Memory B cell (primary cell): ENCODE measurements around the gene OR2W1.
A peak's percentile ranks its signal among the peaks of the same experiment; 100 is the strongest.

Experiments
- ATAC-seq: fragments of 150-1000 bp; cut with Tn5 transposase; 2 replicates; pipeline ENCODE4 v1.10.0; 2021; ENCODE audit warnings: low read depth, mild to moderate bottlenecking, moderate library complexity
- DNase-seq, 2 donors: peaks; one replicate each; pipeline ENCODE4 v3.0.0; 2022; ENCODE audit warnings: low spot score in 2 of 2
- H3K27ac Mint-ChIP-seq: one replicate; pipeline ENCODE4 v1.8.0; 2022; ENCODE audit warnings: mild to moderate bottlenecking, moderate library complexity, mixed read lengths
- H3K27me3 Mint-ChIP-seq: one replicate; pipeline ENCODE4 v1.8.0; 2022; ENCODE audit warnings: mixed read lengths
- H3K36me3 Mint-ChIP-seq: one replicate; pipeline ENCODE4 v1.8.0; 2022; ENCODE audit warnings: mild to moderate bottlenecking, mixed read lengths
- H3K4me1 Mint-ChIP-seq: one replicate; pipeline ENCODE4 v1.8.0; 2022; ENCODE audit warnings: mixed read lengths
- H3K4me3 Mint-ChIP-seq: one replicate; pipeline ENCODE4 v1.8.0; 2022; ENCODE audit warnings: mild to moderate bottlenecking, moderate library complexity, mixed read lengths
- H3K9me3 Mint-ChIP-seq: one replicate; pipeline ENCODE4 v1.8.0; 2022; ENCODE audit warnings: mixed read lengths

The OR2W1 gene

GRCh38 chr6:29045075-29045474 lies at the start of gene OR2W1:
Gene OR2W1, minus strand, starts transcription at chr6:29045175. Its CDS starts 0 bp downstream, at chr6:29045175.
- Mint-ChIP-seq H3K36me3 (no peaks in the 10 kb centered on the region), H3K9me3 (peaks cover 2% of the 10 kb centered on the region), H3K27ac (no peak within 1 kb of the TSS), H3K27me3 (peaks cover 17% of the 10 kb centered on the region), H3K4me1 (no peaks in the 10 kb centered on the region), H3K4me3 (no peak within 1 kb of the TSS)
- ATAC-seq (no peak), DNase-seq (no peak)

GRCh38 chr6:29092957-29093356 lies 48.0 kb upstream of the OR2W1 start:
- H3K27me3 Mint-ChIP-seq: peaks cover 5% of the 10 kb centered on the region
- no peak overlapping the region for H3K27ac Mint-ChIP-seq
- DNase-seq (no peak), ATAC-seq (no peak)
- no peaks in the 10 kb centered on the region for H3K36me3 Mint-ChIP-seq
- H3K9me3 Mint-ChIP-seq: peaks cover 2% of the 10 kb centered on the region
- H3K4me1 Mint-ChIP-seq: no peaks in the 10 kb centered on the region
- no peak overlapping the region for H3K4me3 Mint-ChIP-seq

- Mint-ChIP-seq H3K9me3 (no peaks in the 10 kb centered on the region), H3K4me3 (no peak within 1 kb of the TSS)
These were observed 42.2 kb upstream of the OR2W1 start, which contains the start of gene OR2B3 for GRCh38 chr6:29087213-29087612. Gene OR2B3, minus strand, starts transcription at chr6:29087313. Its CDS starts 65 bp downstream, at chr6:29087248.

GRCh38 chr6:29082457-29082856 lies 37.5 kb upstream of the OR2W1 start:
- no peaks in the 10 kb centered on the region for H3K4me1 Mint-ChIP-seq
- no peaks in the 10 kb centered on the region for H3K9me3 Mint-ChIP-seq
- H3K27ac Mint-ChIP-seq: no peak overlapping the region
- no peak for DNase-seq
- no peak for ATAC-seq
- peaks cover 5% of the 10 kb centered on the region for H3K27me3 Mint-ChIP-seq
- H3K4me3 Mint-ChIP-seq: no peak overlapping the region
- no peaks in the 10 kb centered on the region for H3K36me3 Mint-ChIP-seq

More at GRCh38 chr6:29087213-29087612, 42.2 kb upstream of the OR2W1 start, which contains the start of gene OR2B3:
- Mint-ChIP-seq H3K27ac (no peak within 1 kb of the TSS), H3K4me1 (no peaks in the 10 kb centered on the region), H3K36me3 (no peaks in the 10 kb centered on the region), H3K27me3 (peaks cover 8% of the 10 kb centered on the region)
- ATAC-seq (no peak), DNase-seq (no peak)

- no peak for ATAC-seq
- no peak for DNase-seq
- Mint-ChIP-seq H3K27ac (no peak overlapping the region), H3K4me3 (no peak overlapping the region), H3K27me3 (peaks cover 5% of the 10 kb centered on the region), H3K36me3 (no peaks in the 10 kb centered on the region), H3K4me1 (no peaks in the 10 kb centered on the region), H3K9me3 (no peaks in the 10 kb centered on the region)
These were observed 36.3 kb upstream of the OR2W1 start for GRCh38 chr6:29081312-29081711.

- no peaks in the 10 kb centered on the region for H3K4me1 Mint-ChIP-seq
- H3K36me3 Mint-ChIP-seq: no peaks in the 10 kb centered on the region
- H3K9me3 Mint-ChIP-seq: no peaks in the 10 kb centered on the region
- DNase-seq: no peak
- no peak overlapping the region for H3K27ac Mint-ChIP-seq
- H3K4me3 Mint-ChIP-seq: no peak overlapping the region
- ATAC-seq: no peak
- peaks cover 10% of the 10 kb centered on the region for H3K27me3 Mint-ChIP-seq
These were observed 34.2 kb upstream of the OR2W1 start for GRCh38 chr6:29079203-29079602.

- peaks cover 16% of the 10 kb centered on the region for H3K27me3 Mint-ChIP-seq
- H3K4me1 Mint-ChIP-seq: no peaks in the 10 kb centered on the region
- H3K36me3 Mint-ChIP-seq: no peaks in the 10 kb centered on the region
- DNase-seq: no peak
- peak; percentile 53 for ATAC-seq
- H3K9me3 Mint-ChIP-seq: no peaks in the 10 kb centered on the region
- no peak overlapping the region for H3K27ac Mint-ChIP-seq
- H3K4me3 Mint-ChIP-seq: no peak overlapping the region
These were observed 27.1 kb upstream of the OR2W1 start for GRCh38 chr6:29071831-29072723.

- Mint-ChIP-seq H3K9me3 (peaks cover 10% of the 10 kb centered on the region), H3K36me3 (no peaks in the 10 kb centered on the region), H3K4me3 (no peak overlapping the region), H3K27ac (no peak overlapping the region), H3K4me1 (no peaks in the 10 kb centered on the region), H3K27me3 (peaks cover 4% of the 10 kb centered on the region)
- ATAC-seq: no peak
- DNase-seq: no peak
These were observed 6.7 kb upstream of the OR2W1 start for GRCh38 chr6:29051680-29052079.

- Mint-ChIP-seq H3K4me3 (no peak overlapping the region), H3K9me3 (no peaks in the 10 kb centered on the region), H3K27ac (no peak overlapping the region), H3K36me3 (no peaks in the 10 kb centered on the region), H3K4me1 (no peaks in the 10 kb centered on the region), H3K27me3 (peaks cover 6% of the 10 kb centered on the region)
- no peak for ATAC-seq
- DNase-seq: no peak
These were observed 9.0 kb downstream of the OR2W1 start for GRCh38 chr6:29035951-29036350.

- no peaks in the 10 kb centered on the region for H3K9me3 Mint-ChIP-seq
- no peak overlapping the region for H3K4me3 Mint-ChIP-seq
- ATAC-seq (no peak), DNase-seq (no peak)
- no peaks in the 10 kb centered on the region for H3K36me3 Mint-ChIP-seq
- no peaks in the 10 kb centered on the region for H3K4me1 Mint-ChIP-seq
- H3K27ac Mint-ChIP-seq: no peak overlapping the region
- H3K27me3 Mint-ChIP-seq: peaks cover 7% of the 10 kb centered on the region
These were observed 16.2 kb downstream of the OR2W1 start for GRCh38 chr6:29028821-29029220.

- no peak for ATAC-seq
- H3K4me1 Mint-ChIP-seq: no peaks in the 10 kb centered on the region
- H3K4me3 Mint-ChIP-seq: no peak overlapping the region
- DNase-seq: no peak
- H3K27me3 Mint-ChIP-seq: peaks cover 11% of the 10 kb centered on the region
- H3K9me3 Mint-ChIP-seq: peaks cover 3% of the 10 kb centered on the region
- no peaks in the 10 kb centered on the region for H3K36me3 Mint-ChIP-seq
- H3K27ac Mint-ChIP-seq: no peak overlapping the region
These were observed 18.9 kb downstream of the OR2W1 start for GRCh38 chr6:29025927-29026585.

- ATAC-seq: no peak
- Mint-ChIP-seq H3K9me3 (peaks cover 3% of the 10 kb centered on the region), H3K27ac (no peak overlapping the region), H3K4me1 (peaks cover 7% of the 10 kb centered on the region), H3K36me3 (no peaks in the 10 kb centered on the region), H3K27me3 (peaks cover 11% of the 10 kb centered on the region), H3K4me3 (no peak overlapping the region)
- DNase-seq: no peak
These were observed 23.5 kb downstream of the OR2W1 start for GRCh38 chr6:29021434-29021833.

- ATAC-seq (no peak), DNase-seq (no peak)
- H3K9me3 Mint-ChIP-seq: peaks cover 3% of the 10 kb centered on the region
- peaks cover 12% of the 10 kb centered on the region for H3K4me1 Mint-ChIP-seq
- peaks cover 11% of the 10 kb centered on the region for H3K27me3 Mint-ChIP-seq
- H3K27ac Mint-ChIP-seq: no peak overlapping the region
- H3K36me3 Mint-ChIP-seq: no peaks in the 10 kb centered on the region
- no peak overlapping the region for H3K4me3 Mint-ChIP-seq
These were observed 25.3 kb downstream of the OR2W1 start for GRCh38 chr6:29019629-29020028.

GRCh38 chr6:29017428-29017802 lies 27.6 kb downstream of the OR2W1 start:
- H3K27ac Mint-ChIP-seq: no peak overlapping the region
- H3K4me3 Mint-ChIP-seq: peak overlapping the region; percentile 76

More at GRCh38 chr6:29017428-29017802, 27.6 kb downstream of the OR2W1 start:
- DNase-seq (no peak), ATAC-seq (no peak)
- H3K9me3 Mint-ChIP-seq: peaks cover 3% of the 10 kb centered on the region
- H3K27me3 Mint-ChIP-seq: peaks cover 19% of the 10 kb centered on the region
- peaks cover 12% of the 10 kb centered on the region for H3K4me1 Mint-ChIP-seq
- no peaks in the 10 kb centered on the region for H3K36me3 Mint-ChIP-seq
